ENCODE measurements around the gene PC.

PC gene

GRCh38 chr11:66840317-66841091, 117.7 kb downstream of the PC start:
- Histone ChIP-seq H3F3A (ENCODE audit: insufficient read depth, low read length) (peaks cover 6% of the 10 kb centered on the region; the same call in 1 of the 2 replicates), H3K4me1 (ENCODE audit: low read length) (peaks cover 13% of the 10 kb centered on the region), H3K79me2 (ENCODE audit: low read length) (peaks cover 50% of the 10 kb centered on the region), H3K27ac (ENCODE audit: low read length) (no peak overlapping the region), H3K9ac (ENCODE audit: low read length) (no peak overlapping the region), H3K4me3 (ENCODE audit: low read length) (no peak overlapping the region), H3K9me3 (replicated peaks; ENCODE audit: insufficient read depth, low read length) (no peaks in the 10 kb centered on the region), H3K9me2 (replicated peaks; ENCODE audit: insufficient read depth, low read length) (no peaks in the 10 kb centered on the region), H2AFZ (ENCODE audit: low read length) (no peak overlapping the region), H3K27me3 (replicated peaks; ENCODE audit: insufficient read depth, low read length) (no peaks in the 10 kb centered on the region), H3K36me3 (replicated peaks; ENCODE audit: insufficient read depth, low read length) (no peaks in the 10 kb centered on the region), H3K4me2 (ENCODE audit: low read depth, low read length) (no peak overlapping the region), H4K20me1 (ENCODE audit: insufficient read depth, low read length) (no peaks in the 10 kb centered on the region)
- no peak for TF ChIP-seq EZH2 (optimal IDR thresholded peaks at IDR 0.05; ENCODE audit: low read depth, low read length)
- no peak for TF ChIP-seq EZH2phosphoT487 (IDR thresholded peaks at IDR 0.05; ENCODE audit: low read length)
- no peak for TF ChIP-seq CTCF (IDR thresholded peaks at IDR 0.05; ENCODE audit: low read length)
- no peak for DNase-seq

GRCh38 chr11:66835768-66836405, 122.3 kb downstream of the PC start:
- Histone ChIP-seq H3K27ac (ENCODE audit: low read length) (no peak overlapping the region), H3K4me2 (ENCODE audit: low read depth, low read length) (no peak overlapping the region), H3K27me3 (replicated peaks; ENCODE audit: insufficient read depth, low read length) (no peaks in the 10 kb centered on the region), H3K79me2 (ENCODE audit: low read length) (peaks cover 9% of the 10 kb centered on the region), H4K20me1 (ENCODE audit: insufficient read depth, low read length) (no peaks in the 10 kb centered on the region), H3F3A (ENCODE audit: insufficient read depth, low read length) (no peaks in the 10 kb centered on the region), H3K9ac (ENCODE audit: low read length) (no peak overlapping the region), H3K36me3 (replicated peaks; ENCODE audit: insufficient read depth, low read length) (no peaks in the 10 kb centered on the region), H3K9me3 (replicated peaks; ENCODE audit: insufficient read depth, low read length) (no peaks in the 10 kb centered on the region), H2AFZ (ENCODE audit: low read length) (no peak overlapping the region), H3K9me2 (replicated peaks; ENCODE audit: insufficient read depth, low read length) (no peaks in the 10 kb centered on the region), H3K4me3 (ENCODE audit: low read length) (no peak overlapping the region), H3K4me1 (ENCODE audit: low read length) (no peaks in the 10 kb centered on the region)
- no peak for DNase-seq
- TF ChIP-seq EZH2phosphoT487 (IDR thresholded peaks at IDR 0.05; ENCODE audit: low read length): no peak
- TF ChIP-seq CTCF (IDR thresholded peaks at IDR 0.05; ENCODE audit: low read length): no peak
- TF ChIP-seq EZH2 (optimal IDR thresholded peaks at IDR 0.05; ENCODE audit: low read depth, low read length): no peak

- Histone ChIP-seq H3K79me2 (ENCODE audit: low read length) (0 out of 2 replicates have a peak, but pooled peaks cover 2% of the 10 kb centered on the region), H2AFZ (ENCODE audit: low read length) (no peak overlapping the region), H3K9ac (ENCODE audit: low read length) (no peak overlapping the region), H3K9me3 (replicated peaks; ENCODE audit: insufficient read depth, low read length) (no peaks in the 10 kb centered on the region), H3K4me1 (ENCODE audit: low read length) (no peaks in the 10 kb centered on the region), H3F3A (ENCODE audit: insufficient read depth, low read length) (no peaks in the 10 kb centered on the region), H4K20me1 (ENCODE audit: insufficient read depth, low read length) (no peaks in the 10 kb centered on the region), H3K27ac (ENCODE audit: low read length) (no peak overlapping the region), H3K4me3 (ENCODE audit: low read length) (no peak overlapping the region), H3K27me3 (replicated peaks; ENCODE audit: insufficient read depth, low read length) (no peaks in the 10 kb centered on the region), H3K36me3 (replicated peaks; ENCODE audit: insufficient read depth, low read length) (no peaks in the 10 kb centered on the region), H3K9me2 (replicated peaks; ENCODE audit: insufficient read depth, low read length) (no peaks in the 10 kb centered on the region), H3K4me2 (ENCODE audit: low read depth, low read length) (no peak overlapping the region)
- TF ChIP-seq CTCF (IDR thresholded peaks at IDR 0.05; ENCODE audit: low read length): no peak
- no peak for TF ChIP-seq EZH2 (optimal IDR thresholded peaks at IDR 0.05; ENCODE audit: low read depth, low read length)
- no peak for TF ChIP-seq EZH2phosphoT487 (IDR thresholded peaks at IDR 0.05; ENCODE audit: low read length)
- no peak for DNase-seq
Observed at GRCh38 chr11:66834943-66835342, 123.2 kb downstream of the PC start.

Data from MM.1S (cell line).